HEK293T (cell line): ENCODE data around the gene PTPN7.
"Not testable (repeated sequence)": the region's sequence is repeated elsewhere in the genome, so short reads cannot be mapped to it uniquely, and the experiment has no call there.

Experiments
- ELF4 ChIP-seq: fragments of 450-650 bp; IDR thresholded peaks from 2 replicates; pipeline ENCODE4 v1.6.1; 2017; ENCODE audit warnings: antibody characterized with exemption
- FOXA1 ChIP-seq: fragments of 450-650 bp; IDR thresholded peaks from 2 replicates; pipeline ENCODE4 v1.6.1; 2016; ENCODE audit warnings: mild to moderate bottlenecking
- NFRKB ChIP-seq: fragments of 450-650 bp; IDR thresholded peaks from 2 replicates; pipeline ENCODE4 v1.6.1; 2016; ENCODE audit warnings: mild to moderate bottlenecking, moderate library complexity
- SP1 ChIP-seq: fragments of 450-650 bp; IDR thresholded peaks from 2 replicates; pipeline ENCODE4 v1.6.1; 2017
- ZNF384 ChIP-seq: fragments of 450-650 bp; IDR thresholded peaks from 2 replicates; pipeline ENCODE4 v1.6.1; 2016

DNA sequence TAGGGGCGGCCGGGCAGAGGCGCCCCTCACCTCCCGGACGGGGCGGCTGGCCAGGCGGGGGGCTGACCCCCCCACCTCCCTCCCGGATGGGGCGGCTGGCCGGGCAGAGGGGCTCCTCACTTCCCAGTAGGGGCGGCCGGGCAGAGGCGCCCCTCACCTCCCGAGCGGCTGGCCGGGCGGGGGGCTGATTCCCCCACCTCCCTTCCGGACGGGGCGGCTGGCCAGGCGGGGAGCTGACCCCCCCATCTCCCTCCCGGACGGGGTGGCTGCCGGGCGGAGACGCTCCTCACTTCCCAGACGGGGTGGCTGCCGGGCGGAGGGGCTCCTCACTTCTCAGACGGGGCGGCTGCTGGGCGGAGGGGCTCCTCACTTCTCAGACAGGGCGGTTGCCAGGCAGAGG is 31.0 kb upstream of the PTPN7 start:
- TF ChIP-seq ELF4, FOXA1, NFRKB, ZNF384, SP1: not testable (repeated sequence)
